GM12875 (cell line): ENCODE results near the gene CDSN.

Experiments used
- H3K4me3 ChIP-seq: one replicate; pipeline ENCODE4 v1.5.1; 2011; ENCODE audit warnings: low read depth, low read length, control low read depth
- TF ChIP-seq, protein P1 (sequence below): IDR thresholded peaks from 2 replicates; pipeline ENCODE4 v1.5.1; 2011; ENCODE audit warnings: low read depth, mild to moderate bottlenecking, control low read depth, inconsistent platforms, low read length, moderate library complexity, borderline replicate concordance; ENCODE audit not compliant: insufficient read depth

The CDSN gene

DNA sequence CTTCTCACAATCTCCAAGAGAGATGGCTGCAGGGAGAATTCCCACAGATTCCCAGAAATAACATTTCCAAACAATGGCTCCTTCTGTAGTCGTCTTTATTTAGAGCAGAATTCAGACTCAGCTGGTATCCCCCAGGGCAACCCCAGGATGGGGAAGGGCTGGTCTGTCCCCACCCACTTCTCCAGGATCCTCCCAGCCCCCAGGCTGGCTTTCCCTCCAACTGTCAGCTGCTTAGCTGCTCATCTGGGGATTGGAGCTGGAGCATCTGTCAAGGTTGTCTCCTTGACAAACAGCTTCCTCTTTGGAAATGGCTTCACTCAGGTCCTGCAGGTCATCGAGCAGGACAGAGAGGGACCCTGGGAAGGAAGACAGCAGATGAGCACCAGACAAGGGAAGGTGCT lies 22.1 kb upstream of the CDSN start:
- TF ChIP-seq, protein P1, sequence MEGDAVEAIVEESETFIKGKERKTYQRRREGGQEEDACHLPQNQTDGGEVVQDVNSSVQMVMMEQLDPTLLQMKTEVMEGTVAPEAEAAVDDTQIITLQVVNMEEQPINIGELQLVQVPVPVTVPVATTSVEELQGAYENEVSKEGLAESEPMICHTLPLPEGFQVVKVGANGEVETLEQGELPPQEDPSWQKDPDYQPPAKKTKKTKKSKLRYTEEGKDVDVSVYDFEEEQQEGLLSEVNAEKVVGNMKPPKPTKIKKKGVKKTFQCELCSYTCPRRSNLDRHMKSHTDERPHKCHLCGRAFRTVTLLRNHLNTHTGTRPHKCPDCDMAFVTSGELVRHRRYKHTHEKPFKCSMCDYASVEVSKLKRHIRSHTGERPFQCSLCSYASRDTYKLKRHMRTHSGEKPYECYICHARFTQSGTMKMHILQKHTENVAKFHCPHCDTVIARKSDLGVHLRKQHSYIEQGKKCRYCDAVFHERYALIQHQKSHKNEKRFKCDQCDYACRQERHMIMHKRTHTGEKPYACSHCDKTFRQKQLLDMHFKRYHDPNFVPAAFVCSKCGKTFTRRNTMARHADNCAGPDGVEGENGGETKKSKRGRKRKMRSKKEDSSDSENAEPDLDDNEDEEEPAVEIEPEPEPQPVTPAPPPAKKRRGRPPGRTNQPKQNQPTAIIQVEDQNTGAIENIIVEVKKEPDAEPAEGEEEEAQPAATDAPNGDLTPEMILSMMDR: no peak
- no peak overlapping the region for H3K4me3 ChIP-seq

DNA sequence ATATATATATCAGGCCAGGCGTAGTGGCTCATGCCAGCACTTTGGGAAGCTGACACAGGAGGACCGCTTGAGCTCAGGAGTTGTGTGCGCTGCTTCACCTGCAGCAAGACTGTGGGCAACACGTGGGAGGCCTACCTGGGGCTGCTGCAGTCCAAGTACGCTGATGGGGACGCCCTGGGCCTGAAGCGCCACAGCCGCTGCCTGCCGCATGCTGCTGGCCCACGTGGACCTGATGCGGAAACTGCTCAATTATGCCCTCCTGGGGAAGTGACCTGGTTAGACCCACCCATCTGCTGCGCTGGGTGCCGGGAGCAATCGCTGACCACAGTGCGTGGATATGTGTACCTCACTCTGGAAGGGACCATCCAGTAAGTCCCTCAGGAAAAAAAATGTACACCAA lies 20.4 kb upstream of the CDSN start:
- TF ChIP-seq, protein P1: no peak
- no peak overlapping the region for H3K4me3 ChIP-seq

DNA sequence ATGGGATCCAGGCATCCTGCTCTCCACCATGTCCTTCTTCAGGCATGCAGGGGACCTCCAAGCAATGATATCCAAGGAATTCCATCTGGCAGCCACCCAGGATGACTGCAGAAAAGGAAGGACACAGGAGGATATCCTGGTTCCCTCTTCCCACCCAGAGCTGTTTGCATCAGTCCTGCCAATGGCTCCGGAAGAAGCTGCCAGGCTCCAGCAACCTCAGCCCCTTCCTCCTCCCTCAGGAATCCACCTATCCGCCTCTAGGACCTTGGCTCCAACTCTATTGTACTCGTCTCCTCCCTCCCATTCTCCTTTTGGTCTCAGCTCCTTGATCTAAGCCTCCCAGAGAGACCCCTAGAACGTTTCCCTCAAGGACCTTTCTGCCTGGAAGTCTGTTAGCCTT lies 19.4 kb upstream of the CDSN start:
- TF ChIP-seq, protein P1: no peak
- H3K4me3 ChIP-seq: no peak overlapping the region

DNA sequence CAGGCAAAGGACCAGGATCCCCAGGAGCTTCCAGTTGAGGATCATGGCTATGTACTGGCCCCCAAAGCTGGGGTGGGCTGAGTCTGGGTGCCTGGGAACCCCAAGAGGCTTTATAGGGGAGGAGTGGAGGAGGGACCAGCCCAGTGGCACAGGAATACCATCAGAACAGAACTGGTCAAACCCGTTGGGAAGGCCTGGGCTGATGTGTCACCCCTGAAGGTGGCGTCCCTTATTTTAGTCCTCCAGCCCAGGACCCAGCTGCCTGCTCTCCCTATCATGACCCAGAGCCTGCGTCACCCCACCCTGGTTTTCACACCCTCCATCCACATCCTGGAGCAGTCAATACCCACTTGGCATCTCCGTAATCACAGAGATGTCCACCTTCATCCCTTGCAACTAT lies 18.7 kb upstream of the CDSN start, which contains the start of gene PSORS1C2:
PSORS1C2 (minus strand) TSS at position 85 of the 400 bp plus-strand sequence; CDS start at position 45, 40 bp downstream.
- TF ChIP-seq, protein P1: no peak
- no peak within 1 kb of the TSS for H3K4me3 ChIP-seq

DNA sequence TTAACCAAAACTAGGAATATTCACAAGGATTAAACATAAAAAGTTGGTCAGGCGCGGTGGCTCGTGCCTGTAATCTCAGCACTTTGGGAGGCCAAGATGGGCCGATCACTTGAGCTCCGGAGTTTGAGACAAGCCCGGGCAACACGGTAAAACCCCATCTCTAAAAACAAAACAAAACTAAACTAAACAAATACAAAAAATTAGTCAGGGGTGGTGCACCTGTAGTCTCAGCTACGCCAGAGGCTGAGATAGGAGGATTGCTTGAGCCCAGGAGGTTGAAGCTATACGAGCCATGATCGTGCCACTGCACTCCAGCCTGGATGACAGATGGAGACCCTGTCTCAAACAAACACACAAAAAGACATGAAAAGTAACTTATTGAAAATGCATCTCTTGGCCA lies 15.5 kb upstream of the CDSN start:
- no peak overlapping the region for H3K4me3 ChIP-seq
- TF ChIP-seq, protein P1: no peak

DNA sequence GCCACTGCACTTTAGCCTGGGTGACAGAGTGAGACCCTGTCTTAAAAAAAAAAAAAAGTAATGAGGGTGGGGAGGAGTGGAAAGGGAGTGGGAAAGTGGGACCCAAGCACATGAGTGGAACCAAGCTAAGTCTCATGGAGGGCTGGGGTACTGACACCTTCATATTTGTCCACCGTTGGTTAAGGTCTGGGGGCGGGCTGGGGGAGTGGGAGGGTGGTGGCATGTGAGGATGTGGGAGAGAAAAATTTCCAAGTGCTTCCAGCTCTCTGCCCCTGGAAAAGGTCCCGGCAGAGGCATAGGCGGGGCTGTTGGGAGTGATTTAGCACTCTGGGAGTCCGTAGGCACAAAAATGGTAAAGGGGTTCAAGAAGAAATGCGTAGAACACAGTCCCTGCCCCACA lies 12.6 kb upstream of the CDSN start:
- TF ChIP-seq, protein P1: no peak

DNA sequence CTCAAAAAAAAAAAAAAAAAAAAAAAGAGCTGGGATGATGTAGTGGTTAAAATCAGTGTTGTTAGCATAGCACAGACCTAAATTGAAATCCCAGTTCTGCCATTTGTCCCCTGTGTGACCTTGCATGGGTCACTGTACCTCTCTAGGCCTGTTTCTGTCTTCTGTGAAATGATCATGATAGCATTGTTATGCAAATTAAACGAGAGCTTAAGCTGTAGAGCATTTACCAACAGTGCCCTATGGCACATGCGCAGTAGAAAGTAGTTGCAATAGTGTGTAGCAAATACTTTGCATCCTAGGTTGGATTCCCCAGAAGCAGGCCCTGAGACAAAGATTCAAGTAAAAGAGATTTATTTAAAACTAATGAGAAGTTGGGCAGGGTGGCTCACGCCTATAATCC lies 11.3 kb upstream of the CDSN start:
- TF ChIP-seq, protein P1: no peak
- no peak overlapping the region for H3K4me3 ChIP-seq

More for the DNA sequence above, 12.6 kb upstream of the CDSN start:
- H3K4me3 ChIP-seq: no peak overlapping the region
